PC-9 (cell line): Measurements from ENCODE around the gene SPATS2. TPM values are rescaled to one million over a fixed set of nuclear protein-coding genes. Genes with fewer than 3 reads are reported as not detected.

Experiments
- BruUV-seq: library from RNA; stranded (reverse); fragments of 400-500 nt; replicated peaks from 2 replicates; lab custom pipeline; 2021; lab: Mats Ljungman, UMichigan
- CTCF ChIA-PET: fragments of 300-600 bp; sonication (Branson Sonifier 250); formaldehyde crosslinking; loops from one replicate; lab custom pipeline; 2022; ENCODE audit warnings: antibody characterized with exemption; lab: Charles Lee
- POLR2A ChIA-PET: fragments of 300-600 bp; sonication (Branson Sonifier 250); formaldehyde crosslinking; loops from one replicate; lab custom pipeline; 2022; ENCODE audit warnings: antibody characterized with exemption; ENCODE audit not compliant: unreplicated experiment; lab: Charles Lee
- DNase-seq, 2 experiments: peaks; one replicate each; pipeline versions ENCODE4 v3.0.0 to v3.0.0-alpha.2; 2015 to 2022; ENCODE audit warnings: mixed read lengths in 1 of 2
- H2AFZ ChIP-seq: fragments of 200-600 bp; sonication (generic); 2 replicates; pipeline ENCODE4 v1.8.1; 2017; ENCODE audit warnings: antibody characterized with exemption
- H3F3A ChIP-seq: fragments of 200-600 bp; sonication (generic); 2 replicates; pipeline ENCODE4 v1.8.1; 2017; ENCODE audit warnings: antibody characterized with exemption, mild to moderate bottlenecking, low read depth; ENCODE audit not compliant: insufficient read depth
- H3K27ac ChIP-seq: fragments of 200-600 bp; sonication (generic); 2 replicates; pipeline ENCODE4 v1.6.1; 2016; ENCODE audit warnings: mixed run types
- H3K27me3 ChIP-seq: fragments of 200-600 bp; sonication (generic); 2 replicates; pipeline ENCODE4 v1.6.1; 2016; ENCODE audit warnings: low read depth, mixed run types; ENCODE audit not compliant: insufficient read depth
- H3K36me3 ChIP-seq: fragments of 200-600 bp; sonication (generic); 2 replicates; pipeline ENCODE4 v1.6.1; 2016; ENCODE audit warnings: low read depth, mixed run types
- H3K4me1 ChIP-seq: fragments of 200-600 bp; sonication (generic); replicated peaks from 2 replicates; pipeline ENCODE4 v1.6.1; 2016; ENCODE audit warnings: mixed run types; ENCODE audit not compliant: insufficient read depth
- H3K4me2 ChIP-seq: fragments of 200-600 bp; sonication (generic); 2 replicates; pipeline ENCODE4 v1.6.1; 2017; ENCODE audit warnings: mixed run types
- H3K4me3 ChIP-seq: fragments of 200-600 bp; sonication (generic); 2 replicates; pipeline ENCODE4 v1.6.1; 2016; ENCODE audit warnings: mixed run types
- H3K79me2 ChIP-seq: fragments of 200-600 bp; sonication (generic); 2 replicates; pipeline ENCODE4 v1.6.1; 2017; ENCODE audit warnings: low read depth, mixed run types
- H3K9me2 ChIP-seq: fragments of 200-600 bp; sonication (generic); 2 replicates; pipeline ENCODE4 v1.8.1; 2017; ENCODE audit warnings: mild to moderate bottlenecking; ENCODE audit not compliant: insufficient read depth
- H3K9me3 ChIP-seq: fragments of 200-600 bp; sonication (generic); 2 replicates; pipeline ENCODE4 v1.8.1; 2016; ENCODE audit warnings: low read depth; ENCODE audit not compliant: insufficient read depth
- H4K20me1 ChIP-seq: fragments of 200-600 bp; sonication (generic); 2 replicates; pipeline ENCODE4 v1.8.1; 2017; ENCODE audit not compliant: insufficient read depth
- CTCF ChIP-seq: fragments of 200-600 bp; sonication (generic); conservative IDR thresholded peaks from 2 replicates; pipeline ENCODE4 v1.6.1; 2017; ENCODE audit warnings: mixed run types, antibody characterized with exemption, mild to moderate bottlenecking, moderate library complexity
- EZH2 ChIP-seq: fragments of 200-600 bp; sonication (generic); IDR thresholded peaks from 2 replicates; pipeline ENCODE4 v1.8.0; 2017; ENCODE audit warnings: antibody characterized with exemption, low read depth
- intact Hi-C: fragments of 100-400 bp; cut with micrococcal nuclease; formaldehyde crosslinking; loops from one replicate; pipeline ENCODE4 v1.10.0; 2022; ENCODE audit not compliant: unreplicated experiment
- total RNA-seq: library from RNA; stranded (reverse); gene quantifications from 2 replicates; pipeline ENCODE4 v1.2.3, GENCODE V29; 2021

SPATS2 gene
- total RNA-seq, 1 experiment from 2014 or later = 65.1 TPM

GRCh38 chr12:49534731-49535278 lies 167.5 kb downstream of the SPATS2 start:
- no peak overlapping the region for H3K4me2 ChIP-seq
- no peaks in the 10 kb centered on the region for H3K79me2 ChIP-seq
- H3K27me3 ChIP-seq = peaks cover 17% of the 10 kb centered on the region
- POLR2A ChIA-PET = no interaction called here
- H3K36me3 ChIP-seq = no peaks in the 10 kb centered on the region
- no peak for TF ChIP-seq EZH2
- TF ChIP-seq CTCF = no peak
- peaks cover 11% of the 10 kb centered on the region; the same call in 1 of the 2 replicates for H3K4me1 ChIP-seq
- H3K9me3 ChIP-seq = no peaks in the 10 kb centered on the region
- H4K20me1 ChIP-seq = no peaks in the 10 kb centered on the region
- no peak overlapping the region for H2AFZ ChIP-seq
- no TSS peak for BruUV-seq
- CTCF ChIA-PET = interaction anchor here (1.1 to 1.8 kb wide), 2 partner anchors 45 to 176 kb away, joined by 3 to 7 read pairs; no protein-coding TSS in a partner anchor
- no peak overlapping the region for H3K4me3 ChIP-seq
- no peaks in the 10 kb centered on the region for H3K9me2 ChIP-seq
- intact Hi-C loops = no loop called here
- H3K27ac ChIP-seq = no peak overlapping the region
- no peak for DNase-seq
- H3F3A ChIP-seq = peaks cover 17% of the 10 kb centered on the region; the same call in 1 of the 2 replicates

GRCh38 chr12:49535921-49536525 lies 168.8 kb downstream of the SPATS2 start:
- ChIA-PET CTCF (interaction anchor here (0.6 to 1.8 kb wide), 3 partner anchors 44 to 178 kb away, joined by 3 to 7 read pairs (median 3); partner anchors contain the start of gene PRPF40B), POLR2A (interaction anchor here (0.6 kb wide), 3 partner anchors 58 to 376 kb away, joined by 3 read pairs; no protein-coding TSS in a partner anchor)

More at GRCh38 chr12:49535921-49536525, 168.8 kb downstream of the SPATS2 start:
- Histone ChIP-seq H3K27me3 (peaks cover 18% of the 10 kb centered on the region), H3F3A (peaks cover 22% of the 10 kb centered on the region; the same call in 1 of the 2 replicates), H3K9me2 (no peaks in the 10 kb centered on the region), H3K79me2 (no peaks in the 10 kb centered on the region), H3K4me2 (no peak overlapping the region), H3K36me3 (no peaks in the 10 kb centered on the region), H3K4me3 (no peak overlapping the region), H3K4me1 (peaks cover 21% of the 10 kb centered on the region), H4K20me1 (no peaks in the 10 kb centered on the region), H2AFZ (no peak overlapping the region), H3K27ac (no peak overlapping the region), H3K9me3 (no peaks in the 10 kb centered on the region)
- intact Hi-C loops = no loop called here
- DNase-seq = peak in 1 of 2 experiments; percentile 36
- BruUV-seq = no TSS peak
- TF ChIP-seq CTCF (no peak), EZH2 (no peak)
